ENCODE results near the gene NOSTRIN.
"Not testable (repeated sequence)": the region's sequence is repeated elsewhere in the genome, so short reads cannot be mapped to it uniquely, and the experiment has no call there.

The NOSTRIN gene

DNA sequence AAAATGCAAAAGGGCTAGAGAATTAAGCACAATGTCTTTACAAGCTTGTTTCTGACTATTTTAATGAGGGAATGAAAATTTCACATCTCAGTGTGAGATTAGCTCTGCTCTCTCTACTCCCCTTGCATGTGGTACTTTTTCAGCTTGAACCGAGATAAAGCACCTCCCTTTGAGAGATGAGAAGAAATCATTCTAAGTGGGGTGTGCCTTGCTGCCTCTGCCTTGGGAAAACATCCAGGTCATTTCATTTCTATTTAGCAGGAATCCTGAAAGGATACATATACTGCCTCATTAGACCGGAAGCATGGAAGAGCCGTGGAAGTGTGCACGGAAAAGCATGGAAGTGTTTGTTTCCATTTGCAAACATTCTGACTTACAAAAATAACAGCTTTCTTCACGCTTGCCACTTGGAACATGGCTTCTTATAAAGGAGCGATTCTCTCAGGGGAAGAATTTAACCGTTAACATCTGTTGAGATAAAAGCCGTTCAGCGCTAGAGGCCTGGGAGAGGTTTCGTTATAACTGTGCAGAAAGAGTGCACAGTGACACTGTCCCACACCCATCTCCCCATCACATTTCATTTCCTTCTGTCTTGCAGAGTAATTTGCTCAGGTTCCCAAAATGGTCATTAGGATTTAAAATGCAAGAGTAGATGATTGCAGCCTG is 16.7 kb downstream of the NOSTRIN start:
- no peak for DNase-seq (ENCODE audit: low spot score)

- no peak for DNase-seq (ENCODE audit: low spot score)
Measured at GRCh38 chr2:168819829-168820489, 17.5 kb downstream of the NOSTRIN start.

- DNase-seq (ENCODE audit: low spot score) = no peak
Measured at GRCh38 chr2:168821577-168821976, 19.1 kb downstream of the NOSTRIN start.

DNA sequence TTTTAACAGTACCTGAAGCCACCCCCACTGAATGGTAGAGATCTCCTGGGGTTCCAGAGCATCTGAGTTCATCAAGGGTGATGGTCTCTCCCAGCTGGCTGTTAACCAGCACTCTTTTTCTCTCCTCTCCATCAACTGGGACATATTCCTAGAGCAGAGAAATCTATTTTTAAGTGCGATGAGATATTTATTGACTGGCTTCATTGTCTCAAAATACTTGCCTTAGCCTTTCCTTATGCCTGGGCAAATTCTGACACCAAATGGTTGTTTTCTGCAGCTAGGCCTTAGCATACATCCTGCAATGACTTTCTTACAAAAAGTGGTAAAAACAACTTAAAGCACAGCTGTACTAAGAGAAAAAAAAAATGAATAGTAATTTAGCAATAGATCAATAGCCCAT is 19.6 kb downstream of the NOSTRIN start:
- no peak for DNase-seq (ENCODE audit: low spot score)

- DNase-seq (ENCODE audit: low spot score) = no peak
Measured at GRCh38 chr2:168825126-168825525, 22.7 kb downstream of the NOSTRIN start.

- DNase-seq (ENCODE audit: low spot score) = no peak
Measured at GRCh38 chr2:168830958-168831357, 28.5 kb downstream of the NOSTRIN start.

DNA sequence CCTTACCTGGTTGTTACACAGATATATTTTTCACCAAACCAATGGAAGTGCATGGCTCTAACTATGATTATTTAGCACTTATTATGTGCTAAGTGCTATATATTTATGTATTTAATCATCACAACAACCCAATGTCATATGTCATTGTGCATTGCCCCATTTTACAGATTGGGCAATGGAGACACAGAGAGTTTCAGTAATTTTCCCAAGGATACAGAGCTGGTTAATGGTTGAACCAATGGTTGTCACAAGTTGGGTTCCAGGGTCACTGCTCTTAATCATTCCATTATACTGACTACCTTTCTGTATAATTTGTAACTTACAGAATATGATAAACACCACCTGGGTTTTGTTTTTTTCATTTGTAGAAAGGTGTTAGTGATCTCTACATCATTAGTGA is 29.2 kb downstream of the NOSTRIN start:
- DNase-seq (ENCODE audit: low spot score) = no peak

- DNase-seq (ENCODE audit: low spot score) = no peak
Measured at GRCh38 chr2:168835969-168836368, 33.5 kb downstream of the NOSTRIN start.

- DNase-seq (ENCODE audit: low spot score) = no peak
Measured at GRCh38 chr2:168841445-168841844, 39.0 kb downstream of the NOSTRIN start.

GRCh38 chr2:168843253-168843652 is 40.8 kb downstream of the NOSTRIN start:
- no peak for DNase-seq (ENCODE audit: low spot score)

DNA sequence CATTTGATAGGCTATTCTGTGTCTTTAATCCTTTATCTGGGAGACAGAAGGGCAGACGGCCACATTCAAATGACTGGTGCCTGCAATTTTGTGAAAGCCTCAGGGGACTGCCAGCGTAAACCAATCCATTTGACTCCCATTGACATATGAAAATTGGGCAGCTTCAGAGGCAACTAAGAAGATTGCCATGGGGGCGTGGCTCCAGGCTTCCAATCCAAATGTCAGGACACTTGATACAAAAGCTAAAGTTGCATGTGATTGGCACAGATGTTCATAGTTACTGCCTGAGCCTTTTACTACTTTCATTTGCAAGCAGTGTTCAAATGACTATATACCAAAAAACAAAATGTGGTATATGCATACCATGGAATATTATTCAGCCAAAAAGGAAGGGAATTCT is 45.8 kb downstream of the NOSTRIN start:
- no peak for DNase-seq (ENCODE audit: low spot score)

- peak; percentile 56 for DNase-seq (ENCODE audit: low spot score)
Measured at GRCh38 chr2:168849610-168850009, 47.2 kb downstream of the NOSTRIN start.

DNA sequence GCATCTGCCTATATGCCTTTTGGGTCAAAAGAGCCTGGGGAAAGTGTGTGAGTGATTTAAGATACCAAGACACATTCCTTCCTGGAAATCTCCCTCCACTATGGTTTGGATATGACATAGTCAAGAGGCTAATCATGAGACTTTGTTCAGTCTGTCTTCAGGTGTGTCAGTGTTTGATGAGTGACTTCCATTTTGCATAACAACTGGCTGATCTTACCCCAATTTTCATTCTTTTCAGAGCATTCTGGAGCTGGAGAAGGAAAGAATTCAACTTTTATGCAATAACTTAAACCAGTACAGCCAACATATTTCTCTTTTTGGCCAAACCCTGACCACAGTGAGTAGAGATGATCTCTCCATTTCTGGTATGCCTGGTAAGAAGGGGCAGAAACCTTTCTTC is 48.4 kb downstream of the NOSTRIN start:
- no peak for DNase-seq (ENCODE audit: low spot score)

DNA sequence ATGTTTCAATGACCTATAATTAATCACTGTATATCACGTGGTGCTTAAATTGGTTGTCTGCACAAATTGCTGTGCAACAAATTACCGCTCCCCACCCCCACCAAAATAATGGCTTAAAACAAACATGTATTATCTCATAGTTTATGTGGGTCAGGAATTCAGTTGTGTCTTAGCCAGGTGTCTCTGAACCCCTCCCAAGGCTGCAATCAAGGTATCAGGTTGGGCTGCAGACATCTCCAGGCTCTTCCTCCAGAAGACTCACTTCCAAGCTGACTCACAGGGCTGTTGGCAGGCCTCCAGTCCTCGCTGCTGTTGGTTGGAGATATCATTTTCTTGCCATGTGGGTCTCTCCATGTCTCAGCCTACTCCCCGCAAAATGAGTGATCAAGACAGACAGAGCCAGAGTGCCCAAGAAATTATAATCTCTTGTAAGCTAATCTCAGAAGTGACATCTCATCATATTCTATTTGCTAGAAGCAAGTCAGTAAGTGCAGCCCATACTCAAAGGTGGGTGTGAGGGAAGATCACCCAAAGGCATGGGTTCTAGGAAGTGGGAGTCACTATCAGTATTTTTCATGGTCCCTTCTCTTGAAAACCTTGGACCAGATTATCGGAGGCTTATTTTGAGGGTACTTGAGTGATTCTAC is 49.4 kb downstream of the NOSTRIN start:
- no peak for DNase-seq (ENCODE audit: low spot score)

DNA sequence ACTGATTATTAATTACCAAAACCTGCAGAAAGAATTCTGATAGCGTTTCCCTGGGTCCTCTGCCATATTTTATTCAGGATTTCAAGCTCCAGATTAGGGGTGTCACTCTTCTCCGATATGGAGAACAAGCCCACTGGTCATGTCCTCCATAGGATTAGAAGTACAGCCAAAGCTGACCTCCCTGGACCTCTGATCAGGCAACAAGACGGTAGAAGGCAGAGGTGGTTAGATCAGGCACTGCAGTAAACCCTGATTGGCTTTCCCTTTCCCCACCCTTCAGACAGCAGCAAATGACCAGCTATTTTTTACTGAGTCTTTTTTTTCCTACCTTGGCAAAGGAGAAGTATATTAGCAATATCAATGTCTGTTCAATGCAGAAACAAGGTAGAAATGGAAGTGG is 50.0 kb downstream of the NOSTRIN start:
- DNase-seq (ENCODE audit: low spot score) = no peak

DNA sequence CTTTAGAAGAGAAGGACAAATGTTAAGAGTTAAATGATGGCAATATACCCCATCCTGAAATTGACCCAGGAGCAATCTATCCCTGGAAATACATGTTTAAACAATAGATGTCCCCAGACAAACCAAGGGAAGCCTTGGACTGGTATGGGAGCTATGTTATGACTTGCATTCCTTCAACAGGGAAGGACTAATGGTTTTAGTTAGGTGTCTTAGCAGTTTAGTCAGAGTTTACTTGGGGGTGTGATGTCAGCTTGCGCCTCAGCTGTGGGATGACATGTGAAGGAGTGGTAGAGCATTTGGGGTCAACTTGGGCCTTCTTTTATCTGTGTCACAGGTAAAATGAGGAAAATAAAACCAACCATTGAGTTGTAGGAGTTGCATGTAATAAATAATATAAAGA is 51.0 kb downstream of the NOSTRIN start:
- DNase-seq (ENCODE audit: low spot score) = no peak

GRCh38 chr2:168854651-168855050 is 52.2 kb downstream of the NOSTRIN start:
- no peak for DNase-seq (ENCODE audit: low spot score)

DNA sequence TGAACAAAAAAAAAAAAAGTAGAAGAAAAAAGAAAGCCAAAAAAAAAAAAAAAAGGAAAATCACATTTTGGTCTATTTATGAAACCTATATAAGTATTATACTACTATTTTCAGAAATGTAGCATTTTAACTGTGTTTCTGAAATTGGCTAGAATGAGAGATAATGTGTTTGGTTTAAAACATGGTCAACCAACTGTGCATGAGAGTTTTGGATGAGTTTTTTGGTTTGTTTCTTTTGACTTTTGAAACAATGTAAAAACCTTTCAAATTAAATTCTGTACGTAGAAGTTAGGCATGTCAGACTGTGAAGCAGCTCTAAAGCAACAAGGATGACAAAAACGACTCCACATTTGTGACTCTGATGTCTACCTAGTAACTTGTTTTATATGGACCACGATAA is 53.2 kb downstream of the NOSTRIN start:
- no peak for DNase-seq (ENCODE audit: low spot score)

DNA sequence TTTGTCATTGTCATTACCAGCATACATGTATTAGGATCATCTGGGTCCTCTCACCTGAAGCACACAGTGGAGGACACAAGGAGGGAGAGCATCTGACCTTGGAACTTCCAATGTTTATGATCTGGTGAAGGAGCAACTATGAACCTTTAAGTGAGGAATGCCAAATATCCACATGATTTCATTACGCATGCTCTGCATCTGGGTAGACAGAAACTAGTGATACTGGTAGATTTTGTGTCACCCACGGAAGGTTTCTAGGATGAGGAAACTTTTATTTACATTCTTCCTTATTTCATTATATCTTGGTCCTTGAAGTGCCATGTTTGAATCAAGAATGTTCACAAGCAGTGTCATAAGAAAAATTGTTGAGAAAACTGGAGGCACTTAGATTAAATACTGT is 55.7 kb downstream of the NOSTRIN start:
- DNase-seq (ENCODE audit: low spot score) = no peak

GRCh38 chr2:168867164-168867563 is 64.7 kb downstream of the NOSTRIN start:
- not testable (repeated sequence) for DNase-seq (ENCODE audit: low spot score)

- DNase-seq (ENCODE audit: low spot score) = not testable (repeated sequence)
Measured at GRCh38 chr2:168870369-168870768, 67.9 kb downstream of the NOSTRIN start.

- DNase-seq (ENCODE audit: low spot score) = not testable (repeated sequence)
Measured at GRCh38 chr2:168870824-168871223, 68.4 kb downstream of the NOSTRIN start.

- DNase-seq (ENCODE audit: low spot score) = no peak
Measured at GRCh38 chr2:168874368-168875054, 72.1 kb downstream of the NOSTRIN start.
